Kidney (tissue), 14 donors: Measurements from ENCODE around the gene CD48. TPM values are rescaled to one million over a fixed set of nuclear protein-coding genes. Genes with fewer than 3 reads are reported as not detected.

Source experiments
- DNase-seq, 5 donors: peaks; one replicate each; pipeline ENCODE4 v3.0.0-alpha.2; 2013 to 2020
- FAIRE-seq: peaks from 2 replicates; lab custom pipeline; 2012; peaks lifted over from hg19 to GRCh38; lab: Jason Lieb, UNC
- H3K27ac ChIP-seq, 2 donors: one replicate each; pipeline ENCODE4 v1.7.0; 2013; ENCODE audit warnings: low read depth in 2 of 2, low read length in 2 of 2, inconsistent platforms in 1 of 2
- H3K27me3 ChIP-seq: one replicate; pipeline ENCODE4 v1.7.1; 2013; ENCODE audit warnings: low read length, inconsistent platforms; ENCODE audit not compliant: control insufficient read depth, insufficient read depth
- H3K36me3 ChIP-seq, 3 donors: one replicate each; pipeline versions ENCODE4 v1.7.0 to v1.7.1; 2013; ENCODE audit warnings: low read length in 3 of 3, control low read depth in 1 of 3, inconsistent platforms in 1 of 3; ENCODE audit not compliant: insufficient read depth in 3 of 3, control insufficient read depth in 2 of 3
- H3K4me1 ChIP-seq, 3 donors: one replicate each; pipeline versions ENCODE4 v1.7.0 to v1.7.1; 2013; ENCODE audit warnings: low read length in 3 of 3, inconsistent platforms in 1 of 3, low read depth in 1 of 3; ENCODE audit not compliant: control insufficient read depth in 2 of 3, insufficient read depth in 2 of 3
- H3K4me3 ChIP-seq, 3 donors: one replicate each; pipeline versions ENCODE4 v1.7.0 to v1.8.1; 2013; ENCODE audit warnings: low read length in 3 of 3, control low read depth in 1 of 3, inconsistent platforms in 1 of 3
- H3K9ac ChIP-seq, 3 donors: one replicate each; pipeline versions ENCODE4 v1.7.0 to v1.7.1; 2013; ENCODE audit warnings: low read length in 3 of 3, control low read depth in 1 of 3, inconsistent platforms in 1 of 3
- H3K9me3 ChIP-seq, 3 donors: one replicate each; pipeline versions ENCODE4 v1.7.0 to v1.7.1; 2013; ENCODE audit warnings: low read length in 3 of 3, control low read depth in 1 of 3, inconsistent platforms in 1 of 3; ENCODE audit not compliant: control insufficient read depth in 2 of 3, insufficient read depth in 1 of 3
- intact Hi-C: fragments of 100-400 bp; cut with DNase I; formaldehyde crosslinking; loops from one replicate; pipeline ENCODE4 v1.11.1; 2022
- polyA plus RNA-seq: library from polyadenylated mRNA; stranded (reverse); fragments of 350-450 nt; fragmentation: Illumina TruSeq; extraction: RNeasy Lipid Tissue Mini Kit (QIAGEN cat#74804); gene quantifications from one replicate; pipeline ENCODE4 v1.2.3, GENCODE V29; 2014; ENCODE audit warnings: low read depth, low replicate concordance; ENCODE audit not compliant: insufficient read depth
- total RNA-seq: library from RNA; stranded (reverse); fragmentation: NEBNext Ultra II Directional; extraction: Animal tissue kit (Norgen Biotek cat#: 25700); gene quantifications from one replicate; pipeline ENCODE4 v1.2.1, GENCODE V29; 2021
- TF ChIP-seq, protein P1 (sequence below): IDR thresholded peaks from 3 replicates; pipeline ENCODE4 v1.5.1; 2012; ENCODE audit warnings: mild to moderate bottlenecking, moderate library complexity, borderline replicate concordance; ENCODE audit not compliant: insufficient read depth; ENCODE audit errors: extremely low read depth
- donor health status: control.
- donor health status: control.
- donor health status: control.
- donor health status: control.
- donor health status: control.
- donor health status: DM: yes; HTN: yes; CAD: no.
- donor health status: Normal renal cell carcinoma (clear cell type).

The CD48 gene
- total and polyA plus RNA-seq, 2 donors from 2014 or later = 3.2 to 20.5 TPM

DNA sequence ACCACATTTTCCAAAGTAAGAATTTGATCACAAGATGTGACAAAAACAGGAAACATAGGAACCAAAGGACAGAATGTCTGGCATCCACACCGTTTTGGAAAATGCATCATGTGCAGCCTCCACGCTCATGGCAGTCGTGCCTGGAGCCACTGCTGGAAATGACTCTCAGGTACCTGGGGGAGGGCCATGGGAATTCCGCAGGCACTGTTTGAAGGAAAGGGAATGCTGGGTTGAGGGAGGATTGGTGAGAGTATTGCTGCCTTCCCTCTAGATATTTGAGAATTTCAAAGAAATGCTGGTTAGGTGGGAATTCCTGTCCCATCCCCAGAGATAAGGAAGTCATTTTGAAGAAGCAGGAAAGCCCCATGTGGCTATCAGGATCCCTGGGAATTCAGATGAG lies 75.5 kb downstream of the CD48 start:
- no peak overlapping the region for H3K9ac ChIP-seq
- no peak for DNase-seq
- no peak for FAIRE-seq
- no peaks in the 10 kb centered on the region for H3K9me3 ChIP-seq
- H3K27me3 ChIP-seq = no peaks in the 10 kb centered on the region
- no peak overlapping the region for H3K4me3 ChIP-seq
- TF ChIP-seq, protein P1, sequence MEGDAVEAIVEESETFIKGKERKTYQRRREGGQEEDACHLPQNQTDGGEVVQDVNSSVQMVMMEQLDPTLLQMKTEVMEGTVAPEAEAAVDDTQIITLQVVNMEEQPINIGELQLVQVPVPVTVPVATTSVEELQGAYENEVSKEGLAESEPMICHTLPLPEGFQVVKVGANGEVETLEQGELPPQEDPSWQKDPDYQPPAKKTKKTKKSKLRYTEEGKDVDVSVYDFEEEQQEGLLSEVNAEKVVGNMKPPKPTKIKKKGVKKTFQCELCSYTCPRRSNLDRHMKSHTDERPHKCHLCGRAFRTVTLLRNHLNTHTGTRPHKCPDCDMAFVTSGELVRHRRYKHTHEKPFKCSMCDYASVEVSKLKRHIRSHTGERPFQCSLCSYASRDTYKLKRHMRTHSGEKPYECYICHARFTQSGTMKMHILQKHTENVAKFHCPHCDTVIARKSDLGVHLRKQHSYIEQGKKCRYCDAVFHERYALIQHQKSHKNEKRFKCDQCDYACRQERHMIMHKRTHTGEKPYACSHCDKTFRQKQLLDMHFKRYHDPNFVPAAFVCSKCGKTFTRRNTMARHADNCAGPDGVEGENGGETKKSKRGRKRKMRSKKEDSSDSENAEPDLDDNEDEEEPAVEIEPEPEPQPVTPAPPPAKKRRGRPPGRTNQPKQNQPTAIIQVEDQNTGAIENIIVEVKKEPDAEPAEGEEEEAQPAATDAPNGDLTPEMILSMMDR = no peak
- intact Hi-C loops = no loop called here
- H3K36me3 ChIP-seq = no peaks in the 10 kb centered on the region
- no peak overlapping the region for H3K27ac ChIP-seq
- H3K4me1 ChIP-seq = no peaks in the 10 kb centered on the region

DNA sequence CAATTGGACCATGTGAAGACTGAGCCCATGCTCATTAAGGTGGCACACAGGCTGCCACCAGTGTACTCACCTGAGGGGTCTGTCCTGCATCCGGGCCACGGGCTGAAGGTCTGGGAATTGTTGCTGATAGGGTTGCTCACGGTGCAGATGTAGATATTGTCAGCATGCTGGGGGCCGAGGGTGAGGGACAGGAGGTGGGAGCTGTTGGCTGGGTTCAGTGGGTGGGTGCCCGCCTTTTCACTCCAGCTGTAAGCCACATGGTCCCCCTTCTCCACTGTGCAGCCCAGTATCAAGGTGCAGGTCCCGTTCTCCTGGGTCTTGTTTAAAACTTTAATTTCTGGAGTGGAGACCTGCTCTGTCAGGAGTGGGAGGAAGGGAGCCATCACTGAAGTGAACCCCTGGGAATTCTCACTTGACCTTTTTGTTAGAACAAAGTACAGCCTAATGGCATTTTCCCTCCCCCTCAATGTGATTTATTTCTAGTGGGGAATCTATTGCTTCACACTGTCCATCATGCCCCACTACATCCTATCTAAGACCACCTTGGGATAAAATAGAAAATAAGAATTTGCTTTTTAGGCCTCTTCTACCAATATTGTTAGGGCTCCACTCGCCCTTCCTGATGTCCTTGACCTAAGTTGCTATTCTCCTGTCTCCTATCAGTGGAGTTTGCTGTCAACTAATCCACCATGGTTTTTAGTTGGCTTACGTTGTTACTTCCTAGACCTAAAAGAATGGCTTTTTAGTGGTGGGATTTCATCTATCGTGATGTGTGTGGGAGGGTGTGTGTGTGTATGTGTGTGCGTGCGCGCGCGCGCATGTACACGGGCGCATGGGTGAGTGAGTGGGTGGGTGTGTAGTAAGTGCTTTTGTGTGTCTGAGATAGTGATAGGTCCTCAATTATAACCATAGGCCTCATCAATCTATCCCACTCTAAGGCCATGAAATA lies 76.8 kb downstream of the CD48 start:
- H3K4me3 ChIP-seq = no peak overlapping the region
- H3K36me3 ChIP-seq = no peaks in the 10 kb centered on the region
- FAIRE-seq = no peak
- H3K27ac ChIP-seq = no peak overlapping the region
- intact Hi-C loops = no loop called here
- no peaks in the 10 kb centered on the region for H3K9me3 ChIP-seq
- H3K9ac ChIP-seq = no peak overlapping the region
- TF ChIP-seq, protein P1 = no peak
- H3K27me3 ChIP-seq = no peaks in the 10 kb centered on the region
- DNase-seq = no peak
- H3K4me1 ChIP-seq = no peaks in the 10 kb centered on the region

DNA sequence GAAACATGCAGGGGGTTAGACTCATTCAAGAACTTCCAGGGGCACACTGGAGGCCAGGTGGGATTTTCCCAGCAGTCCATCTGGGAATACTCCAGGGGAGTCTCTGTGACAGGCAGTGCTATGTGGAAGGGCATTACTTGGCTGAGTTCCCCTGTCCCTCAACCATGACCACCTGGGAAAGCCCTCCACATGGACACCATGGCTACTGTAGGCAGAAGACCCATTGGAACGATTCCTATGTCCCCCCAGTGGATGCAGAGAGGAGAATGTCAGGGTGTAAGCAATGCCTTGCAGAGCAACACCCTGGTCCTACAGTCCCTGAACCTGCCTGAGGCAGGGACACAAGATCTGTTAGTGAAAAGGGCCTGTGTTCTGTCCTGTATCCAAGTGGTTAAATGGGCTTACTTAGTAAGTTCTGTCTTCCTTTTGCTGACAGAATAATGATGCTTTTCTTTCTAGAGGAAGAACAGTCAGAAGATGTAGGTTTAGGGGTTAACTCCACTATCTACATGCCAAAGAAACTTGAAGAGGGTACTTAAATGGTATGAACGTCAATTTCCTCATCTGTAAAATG lies 78.2 kb downstream of the CD48 start:
- no peak for FAIRE-seq
- Histone ChIP-seq H3K36me3 (no peaks in the 10 kb centered on the region), H3K9me3 (no peaks in the 10 kb centered on the region), H3K4me3 (no peak overlapping the region), H3K27me3 (no peaks in the 10 kb centered on the region), H3K9ac (no peak overlapping the region), H3K27ac (no peak overlapping the region), H3K4me1 (no peaks in the 10 kb centered on the region)
- TF ChIP-seq, protein P1 = no peak
- no peak for DNase-seq
- intact Hi-C loops = no loop called here
